HUES64 (cell line): ENCODE results near the gene NEDD8.
"Not testable (repeated sequence)": the region's sequence is repeated elsewhere in the genome, so short reads cannot be mapped to it uniquely, and the experiment has no call there.

Experiments used
- H3K27ac ChIP-seq: 2 replicates; pipeline ENCODE4 v1.7.0; 2013; ENCODE audit warnings: low read depth, low read length, inconsistent platforms
- H3K27me3 ChIP-seq: 2 replicates; pipeline ENCODE4 v1.6.1; 2013; ENCODE audit warnings: mild to moderate bottlenecking, low read length; ENCODE audit not compliant: insufficient read depth
- H3K36me3 ChIP-seq: 2 replicates; pipeline ENCODE4 v1.6.1; 2013; ENCODE audit warnings: mild to moderate bottlenecking, low read length; ENCODE audit not compliant: insufficient read depth
- H3K4me1 ChIP-seq: 2 replicates; pipeline ENCODE4 v1.6.1; 2013; ENCODE audit warnings: mild to moderate bottlenecking, low read length, moderate library complexity; ENCODE audit not compliant: insufficient read depth
- H3K4me3 ChIP-seq: 2 replicates; pipeline ENCODE4 v1.5.1; 2013; ENCODE audit warnings: mild to moderate bottlenecking, low read length, moderate library complexity
- H3K9ac ChIP-seq: 2 replicates; pipeline ENCODE4 v1.6.1; 2013; ENCODE audit warnings: mild to moderate bottlenecking, low read depth, low read length
- H3K9me3 ChIP-seq: 2 replicates; pipeline ENCODE4 v1.6.1; 2013; ENCODE audit warnings: low read depth, low read length; ENCODE audit not compliant: insufficient read depth
- WGBS: fragments of 150-250, 120-280 bp; methylation state at CpG from one replicate; pipeline ENCODE4 v1.1.7; 2013; ENCODE audit warnings: missing lambda C conversion rate; 5-methylcytosine and 5-hydroxymethylcytosine counted together

Gene NEDD8

GRCh38 chr14:24216876-24217275 lies 15.3 kb downstream of the NEDD8 start:
- H3K4me3 ChIP-seq, H3K27ac ChIP-seq, H3K4me1 ChIP-seq, H3K27me3 ChIP-seq, H3K9ac ChIP-seq, H3K9me3 ChIP-seq: not testable (repeated sequence)
- peaks cover 22% of the 10 kb centered on the region for H3K36me3 ChIP-seq
- no CpG with 5 or more reads among the region's 1 CpG for WGBS

DNA sequence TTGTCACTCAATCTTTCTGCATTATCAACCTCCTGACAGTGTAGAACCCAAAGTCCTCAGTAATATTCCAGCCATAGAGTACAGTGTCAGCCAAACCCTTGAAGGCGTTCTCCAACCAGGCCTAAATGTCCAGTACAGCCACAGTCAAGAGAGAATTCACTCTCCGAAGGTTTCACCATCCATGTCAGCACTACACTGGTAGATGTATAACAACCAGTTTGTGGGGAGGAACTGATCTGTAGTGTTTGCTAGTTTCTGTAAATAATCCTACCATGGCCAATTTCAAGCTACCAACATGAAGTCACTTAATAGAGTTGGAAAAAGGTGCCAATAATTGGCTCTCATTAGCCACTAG lies 15.8 kb downstream of the NEDD8 start:
- H3K27ac ChIP-seq: no peak overlapping the region; the same call in 1 of the 2 replicates
- peak overlapping the region; percentile 93 for H3K4me3 ChIP-seq
- peaks cover 27% of the 10 kb centered on the region for H3K36me3 ChIP-seq
- H3K9me3 ChIP-seq: no peaks in the 10 kb centered on the region
- 94% methylated on average over 2 of the region's 2 CpGs for WGBS
- no peak overlapping the region for H3K9ac ChIP-seq
- peaks cover 5% of the 10 kb centered on the region; the same call in 1 of the 2 replicates for H3K4me1 ChIP-seq
- H3K27me3 ChIP-seq: no peaks in the 10 kb centered on the region

DNA sequence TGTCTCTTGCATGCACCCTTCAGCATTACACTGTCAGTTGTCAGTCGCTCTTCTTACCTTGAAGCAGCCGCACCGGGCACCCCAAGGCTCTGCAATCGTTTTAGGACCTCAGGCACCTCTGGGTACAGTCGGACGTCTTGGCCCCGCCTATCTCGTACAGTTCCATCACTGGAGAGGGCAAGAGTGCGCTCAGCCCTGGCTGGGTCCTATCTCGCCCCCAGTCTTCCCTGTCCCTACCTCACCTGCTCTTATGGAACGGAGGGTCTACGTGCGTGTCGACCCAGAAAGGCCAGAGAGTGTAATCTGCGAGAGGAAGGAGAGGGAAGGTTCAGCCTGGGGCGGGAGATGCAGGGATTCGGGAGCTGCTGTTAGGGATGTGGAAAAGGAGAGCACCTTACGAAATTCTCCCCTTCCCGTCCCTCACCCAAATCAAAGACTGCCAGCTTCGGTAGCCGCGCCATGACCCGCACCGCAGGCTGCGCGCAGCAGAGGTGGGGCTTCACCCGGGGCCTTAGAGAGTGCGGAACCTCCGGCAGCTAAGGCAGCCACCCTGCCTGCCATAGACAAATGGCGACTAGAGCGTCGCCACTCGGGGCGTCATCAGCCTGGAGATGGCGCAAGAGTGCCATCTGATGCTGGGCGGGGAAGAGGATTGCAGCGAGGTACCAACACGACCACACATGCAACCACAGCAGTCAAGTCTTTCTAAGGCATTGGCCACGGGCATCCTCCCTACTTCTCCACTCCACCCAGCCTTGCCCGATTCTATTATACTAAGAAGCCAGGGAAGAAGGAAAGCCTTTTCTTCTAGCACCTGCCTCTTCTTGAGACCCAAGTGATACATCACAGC lies 16.4 kb downstream of the NEDD8 start, which contains the start of gene MDP1:
Gene MDP1 (minus strand): TSS at position 572 of the 850 bp plus-strand sequence. CDS start 111 bp downstream, at position 461.
- H3K4me3 ChIP-seq: peak within 1 kb of the TSS; percentile 93
- WGBS: 2% methylated on average over 39 of the region's 40 CpGs
- peaks cover 5% of the 10 kb centered on the region; the same call in 1 of the 2 replicates for H3K4me1 ChIP-seq
- H3K36me3 ChIP-seq: peaks cover 27% of the 10 kb centered on the region
- H3K27ac ChIP-seq: peak within 1 kb of the TSS; percentile 79
- H3K27me3 ChIP-seq: no peaks in the 10 kb centered on the region
- H3K9ac ChIP-seq: peak within 1 kb of the TSS; percentile 89
- H3K9me3 ChIP-seq: no peaks in the 10 kb centered on the region

- peaks cover 5% of the 10 kb centered on the region; the same call in 1 of the 2 replicates for H3K4me1 ChIP-seq
- peak overlapping the region; percentile 95 for H3K9ac ChIP-seq
- no peaks in the 10 kb centered on the region for H3K9me3 ChIP-seq
- H3K4me3 ChIP-seq: peak overlapping the region; percentile 85
- 94% methylated on average over 7 of the region's 7 CpGs for whole genome bisulfite sequencing
- no peaks in the 10 kb centered on the region for H3K27me3 ChIP-seq
- H3K36me3 ChIP-seq: peaks cover 43% of the 10 kb centered on the region
- H3K27ac ChIP-seq: peak overlapping the region; percentile 99
Observed at GRCh38 chr14:24213866-24214662, 18.1 kb downstream of the NEDD8 start.

DNA sequence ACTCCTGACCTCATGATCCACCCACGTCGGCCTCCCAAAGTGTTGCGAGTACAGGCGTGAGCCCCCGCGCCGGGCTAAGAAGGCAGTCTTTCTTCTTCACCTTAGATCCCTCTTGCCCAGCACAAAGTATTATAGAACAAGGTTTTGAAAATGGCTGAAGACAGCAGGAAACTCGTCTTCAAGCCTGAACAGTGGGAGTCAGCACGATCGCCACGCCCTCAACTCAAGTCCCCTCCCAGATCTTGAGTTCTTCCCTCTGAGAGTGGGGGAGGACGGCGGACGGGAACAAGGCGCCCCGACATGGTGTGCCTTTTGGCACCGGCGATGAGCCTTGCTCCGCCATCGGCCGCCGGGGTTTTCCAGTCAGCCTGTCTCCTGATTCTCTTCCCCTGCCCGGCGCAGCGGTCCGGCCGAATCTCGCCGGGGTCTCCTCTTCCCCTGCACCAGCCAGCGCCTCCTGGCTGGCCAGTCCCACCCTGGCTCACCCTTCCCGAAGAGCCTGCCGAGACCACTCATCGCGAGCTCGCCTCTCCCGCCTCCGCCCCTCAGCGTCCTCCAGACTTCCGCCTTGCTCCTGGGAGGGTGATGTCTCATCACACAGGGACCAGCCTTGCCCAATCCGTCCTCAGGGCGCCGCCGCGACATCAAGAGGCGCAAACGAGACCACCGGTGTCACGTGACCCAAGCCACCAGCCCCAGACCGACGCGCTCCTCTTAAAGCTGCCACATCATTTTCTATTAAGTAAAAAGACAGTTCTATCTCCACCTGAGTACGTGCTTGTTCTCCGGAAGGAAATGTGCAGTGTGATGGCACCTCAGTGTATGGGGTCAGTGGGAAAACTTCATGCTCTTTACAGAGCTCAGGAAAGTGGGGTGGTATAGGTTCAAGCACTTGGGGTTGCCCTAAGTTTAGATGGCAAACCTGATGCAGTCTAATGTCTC lies 19.0 kb downstream of the NEDD8 start, which contains the start of gene CHMP4A:
Gene CHMP4A (minus strand): TSS at position 565 of the 942 bp plus-strand sequence. CDS start 49 bp downstream, at position 516.
- peak within 1 kb of the TSS; percentile 95 for H3K9ac ChIP-seq
- H3K27me3 ChIP-seq: no peaks in the 10 kb centered on the region
- under 1% methylated on average over 53 of the region's 53 CpGs for WGBS
- H3K27ac ChIP-seq: peak within 1 kb of the TSS; percentile 99
- H3K9me3 ChIP-seq: no peaks in the 10 kb centered on the region
- H3K36me3 ChIP-seq: peaks cover 47% of the 10 kb centered on the region
- H3K4me1 ChIP-seq: peaks cover 5% of the 10 kb centered on the region; the same call in 1 of the 2 replicates
- peak within 1 kb of the TSS; percentile 85 for H3K4me3 ChIP-seq

GRCh38 chr14:24211311-24211710 lies 20.9 kb downstream of the NEDD8 start:
- Histone ChIP-seq H3K27ac (no peak overlapping the region), H3K4me1 (peaks cover 5% of the 10 kb centered on the region; the same call in 1 of the 2 replicates), H3K9ac (no peak overlapping the region), H3K4me3 (no peak overlapping the region), H3K9me3 (no peaks in the 10 kb centered on the region), H3K36me3 (peaks cover 56% of the 10 kb centered on the region), H3K27me3 (no peaks in the 10 kb centered on the region)
- 94% methylated on average over 6 of the region's 6 CpGs for WGBS

GRCh38 chr14:24207625-24208024 lies 24.5 kb downstream of the NEDD8 start:
- 97% methylated on average over 2 of the region's 2 CpGs for WGBS
- no peak overlapping the region for H3K4me3 ChIP-seq
- peaks cover 5% of the 10 kb centered on the region; the same call in 1 of the 2 replicates for H3K4me1 ChIP-seq
- no peak overlapping the region for H3K27ac ChIP-seq
- peaks cover 71% of the 10 kb centered on the region for H3K36me3 ChIP-seq
- H3K9me3 ChIP-seq: no peaks in the 10 kb centered on the region
- no peaks in the 10 kb centered on the region for H3K27me3 ChIP-seq
- H3K9ac ChIP-seq: no peak overlapping the region

DNA sequence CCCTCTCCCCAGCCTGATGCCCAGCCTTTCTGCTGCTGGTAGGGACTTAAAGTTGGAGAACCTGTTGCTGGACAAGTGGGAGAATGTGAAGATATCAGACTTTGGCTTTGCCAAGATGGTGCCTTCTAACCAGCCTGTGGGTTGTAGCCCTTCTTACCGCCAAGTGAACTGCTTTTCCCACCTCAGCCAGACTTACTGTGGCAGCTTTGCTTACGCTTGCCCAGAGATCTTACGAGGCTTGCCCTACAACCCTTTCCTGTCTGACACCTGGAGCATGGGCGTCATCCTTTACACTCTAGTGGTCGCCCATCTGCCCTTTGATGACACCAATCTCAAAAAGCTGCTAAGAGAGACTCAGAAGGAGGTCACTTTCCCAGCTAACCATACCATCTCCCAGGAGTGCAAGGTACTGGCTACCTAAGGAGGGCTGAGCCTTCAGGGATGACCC lies 25.0 kb downstream of the NEDD8 start:
- Histone ChIP-seq H3K27ac (no peak overlapping the region), H3K4me3 (no peak overlapping the region), H3K9ac (no peak overlapping the region), H3K27me3 (no peaks in the 10 kb centered on the region), H3K9me3 (no peaks in the 10 kb centered on the region), H3K4me1 (peaks cover 5% of the 10 kb centered on the region; the same call in 1 of the 2 replicates), H3K36me3 (peaks cover 71% of the 10 kb centered on the region)
- WGBS: 93% methylated on average over 5 of the region's 5 CpGs

GRCh38 chr14:24206260-24207103 lies 25.7 kb downstream of the NEDD8 start:
- H3K36me3 ChIP-seq: peaks cover 71% of the 10 kb centered on the region
- H3K27me3 ChIP-seq: no peaks in the 10 kb centered on the region
- no peak overlapping the region for H3K4me3 ChIP-seq
- no peak overlapping the region for H3K27ac ChIP-seq
- H3K9me3 ChIP-seq: peaks cover 4% of the 10 kb centered on the region
- 96% methylated on average over 11 of the region's 11 CpGs for WGBS
- no peak overlapping the region for H3K9ac ChIP-seq
- H3K4me1 ChIP-seq: peaks cover 5% of the 10 kb centered on the region; the same call in 1 of the 2 replicates
